Osteocyte (in vitro differentiated cells): Measurements from ENCODE around the gene SLC25A41. TPM values are rescaled to one million over a fixed set of nuclear protein-coding genes. Genes with fewer than 3 reads are reported as not detected.
A peak's percentile ranks its signal among the peaks of the same experiment; 100 is the strongest.

Source experiments
- DNase-seq: peaks from one replicate; pipeline ENCODE4 v3.0.0; 2021; ENCODE audit warnings: mixed read lengths; ENCODE audit not compliant: unreplicated experiment; ENCODE audit errors: extremely low spot score
- H3K27ac Mint-ChIP-seq: one replicate; pipeline ENCODE4 v1.8.0; 2021; ENCODE audit warnings: mild to moderate bottlenecking, mixed read lengths; ENCODE audit not compliant: unreplicated experiment
- H3K27me3 Mint-ChIP-seq: one replicate; pipeline ENCODE4 v1.8.0; 2021; ENCODE audit warnings: mixed read lengths; ENCODE audit not compliant: unreplicated experiment
- H3K36me3 Mint-ChIP-seq: one replicate; pipeline ENCODE4 v1.8.0; 2021; ENCODE audit warnings: mixed read lengths; ENCODE audit not compliant: unreplicated experiment
- H3K4me1 Mint-ChIP-seq: one replicate; pipeline ENCODE4 v1.8.0; 2021; ENCODE audit warnings: mixed read lengths; ENCODE audit not compliant: unreplicated experiment
- H3K4me3 Mint-ChIP-seq: one replicate; pipeline ENCODE4 v1.8.0; 2021; ENCODE audit warnings: mild to moderate bottlenecking, moderate library complexity, mixed read lengths; ENCODE audit not compliant: unreplicated experiment
- H3K9me3 Mint-ChIP-seq: one replicate; pipeline ENCODE4 v1.8.0; 2021; ENCODE audit warnings: mixed read lengths; ENCODE audit not compliant: unreplicated experiment
- CTCF ChIP-seq: fragments of 200-600 bp; sonication (generic); IDR thresholded peaks from 2 replicates; pipeline ENCODE4 v1.5.0; 2021; ENCODE audit warnings: antibody characterized with exemption, mild to moderate bottlenecking, moderate library complexity
- long read RNA-seq: library from polyadenylated mRNA; unstranded; transcript quantifications from one replicate; pipeline ENCODE4 v2.0.0, GENCODE V29; 2021
- total RNA-seq: library from RNA; stranded (reverse); gene quantifications from 2 replicates; pipeline ENCODE4 v1.2.1, GENCODE V29; 2021

SLC25A41 gene
- total RNA-seq = 0.27 TPM in 1 of 2 replicates, not detected in the other
- long read RNA-seq = 0 reads

- no peaks in the 10 kb centered on the region for H3K9me3 Mint-ChIP-seq
- DNase-seq = no peak
- no peak within 1 kb of the TSS for H3K27ac Mint-ChIP-seq
- no peaks in the 10 kb centered on the region for H3K36me3 Mint-ChIP-seq
- TF ChIP-seq CTCF = no peak
- no peak within 1 kb of the TSS for H3K4me3 Mint-ChIP-seq
- peaks cover 10% of the 10 kb centered on the region for H3K27me3 Mint-ChIP-seq
- H3K4me1 Mint-ChIP-seq = no peaks in the 10 kb centered on the region
Observed at GRCh38 chr19:6433663-6434062, at the start of gene SLC25A41. Gene SLC25A41, minus strand, starts transcription at chr19:6433763. Its CDS starts 70 bp downstream, at chr19:6433693.

GRCh38 chr19:6483235-6483634 lies 49.7 kb upstream of the SLC25A41 start:
- no peak for DNase-seq
- no peak for TF ChIP-seq CTCF
- no peaks in the 10 kb centered on the region for H3K4me1 Mint-ChIP-seq
- H3K36me3 Mint-ChIP-seq = no peaks in the 10 kb centered on the region
- H3K9me3 Mint-ChIP-seq = no peaks in the 10 kb centered on the region
- H3K27ac Mint-ChIP-seq = no peak overlapping the region
- H3K4me3 Mint-ChIP-seq = no peak overlapping the region
- H3K27me3 Mint-ChIP-seq = no peaks in the 10 kb centered on the region

- no peak overlapping the region for H3K4me3 Mint-ChIP-seq
- no peaks in the 10 kb centered on the region for H3K27me3 Mint-ChIP-seq
- no peak overlapping the region for H3K27ac Mint-ChIP-seq
- TF ChIP-seq CTCF = no peak
- H3K36me3 Mint-ChIP-seq = no peaks in the 10 kb centered on the region
- no peaks in the 10 kb centered on the region for H3K9me3 Mint-ChIP-seq
- no peak for DNase-seq
- H3K4me1 Mint-ChIP-seq = no peaks in the 10 kb centered on the region
Observed at GRCh38 chr19:6482343-6482686, 48.8 kb upstream of the SLC25A41 start.

GRCh38 chr19:6481541-6482342 lies 48.2 kb upstream of the SLC25A41 start, which contains the start of gene DENND1C:
Gene DENND1C, minus strand, starts transcription at chr19:6481787. Its CDS starts 92 bp downstream, at chr19:6481695.
- H3K27me3 Mint-ChIP-seq = no peaks in the 10 kb centered on the region
- no peak for DNase-seq
- no peaks in the 10 kb centered on the region for H3K4me1 Mint-ChIP-seq
- TF ChIP-seq CTCF = peak; percentile 50
- H3K27ac Mint-ChIP-seq = no peak within 1 kb of the TSS
- no peaks in the 10 kb centered on the region for H3K36me3 Mint-ChIP-seq
- H3K9me3 Mint-ChIP-seq = no peaks in the 10 kb centered on the region
- H3K4me3 Mint-ChIP-seq = no peak within 1 kb of the TSS

- peaks cover 1% of the 10 kb centered on the region for H3K27me3 Mint-ChIP-seq
- no peaks in the 10 kb centered on the region for H3K9me3 Mint-ChIP-seq
- TF ChIP-seq CTCF = no peak
- no peaks in the 10 kb centered on the region for H3K36me3 Mint-ChIP-seq
- no peak for DNase-seq
- H3K4me3 Mint-ChIP-seq = no peak overlapping the region
- no peak overlapping the region for H3K27ac Mint-ChIP-seq
- H3K4me1 Mint-ChIP-seq = peaks cover 2% of the 10 kb centered on the region
Observed at GRCh38 chr19:6480848-6481415, 47.4 kb upstream of the SLC25A41 start.
